ENCODE measurements around the gene DACT3.

The DACT3 gene

GRCh38 chr19:46665072-46665471 is 4.1 kb upstream of the DACT3 start:
- DNase-seq (ENCODE audit: low read depth in 2 of 2): no peak

DNA sequence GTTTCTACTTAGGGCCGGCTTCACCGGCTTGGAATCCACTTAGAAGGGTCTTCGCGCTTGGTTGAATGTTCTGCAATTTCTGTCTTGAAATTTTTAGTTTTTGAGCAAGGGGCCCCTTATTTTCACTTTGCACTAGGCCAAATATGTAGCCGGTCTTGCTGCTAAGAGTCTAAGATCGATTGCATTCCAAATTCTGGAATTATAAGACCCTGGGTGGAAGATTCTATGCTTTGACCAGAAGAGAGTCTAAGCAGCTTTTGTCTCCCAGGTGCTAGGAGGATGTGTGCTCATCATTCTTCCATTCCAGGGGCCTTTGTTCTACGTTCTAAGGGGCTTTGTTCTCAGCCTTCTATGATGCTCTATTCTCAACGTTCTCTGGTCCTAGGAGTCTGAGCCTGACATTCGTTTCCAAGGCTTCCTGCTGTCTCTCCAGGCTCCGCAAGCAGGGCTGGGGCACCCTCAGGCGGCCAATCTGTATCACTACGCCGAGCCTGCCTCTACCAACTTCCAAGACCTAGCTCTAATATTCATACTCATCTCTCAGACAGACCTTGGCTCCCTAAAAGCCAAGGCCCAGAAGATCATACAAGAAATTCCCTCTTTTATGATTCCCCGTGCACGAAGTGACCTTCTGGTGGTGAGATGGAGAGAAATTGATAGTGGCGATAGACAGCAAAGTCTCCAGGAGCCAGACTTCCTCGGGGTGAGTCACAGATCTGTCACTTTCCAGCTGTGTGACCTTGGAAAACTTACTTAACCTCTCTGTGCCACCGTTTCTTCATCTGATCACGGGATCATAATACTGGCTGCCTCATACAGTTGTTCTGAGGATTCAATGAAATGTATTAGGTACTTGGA is 982 bp upstream of the DACT3 start:
- DNase-seq (ENCODE audit: low read depth in 2 of 2): peak; percentile 59 to 64

DNA sequence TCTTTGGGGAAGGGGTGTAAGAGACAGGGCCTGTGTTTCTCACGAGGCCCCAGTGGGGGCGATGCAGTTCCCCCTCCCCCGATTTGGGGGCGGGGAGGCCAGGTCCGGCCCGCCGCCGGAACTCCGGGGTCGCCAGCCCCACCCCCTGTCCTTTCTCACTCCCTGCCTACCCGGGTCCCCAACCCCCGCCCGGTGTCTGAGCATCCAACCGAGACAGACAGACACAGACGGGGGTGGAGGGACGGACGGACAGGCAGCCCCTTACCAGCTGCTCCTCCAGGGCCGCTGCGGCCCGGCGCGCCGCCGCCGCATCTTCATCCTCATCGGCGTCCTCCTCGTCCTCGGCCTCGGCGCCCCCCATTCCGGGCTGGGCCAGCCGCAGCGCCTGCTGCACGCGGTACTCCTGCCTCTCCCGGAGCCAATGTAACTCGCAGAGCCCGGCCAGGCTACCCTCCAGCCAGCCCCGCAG is 397 bp downstream of the DACT3 start:
- DNase-seq (ENCODE audit: low read depth in 2 of 2): no peak

GRCh38 chr19:46660008-46660517 is 919 bp downstream of the DACT3 start:
- no peak for DNase-seq (ENCODE audit: low read depth in 2 of 2)

GRCh38 chr19:46659151-46660007 is 1.6 kb downstream of the DACT3 start:
- no peak for DNase-seq (ENCODE audit: low read depth in 2 of 2)

- no peak for DNase-seq (ENCODE audit: low read depth in 2 of 2)
These were observed 4.4 kb downstream of the DACT3 start for GRCh38 chr19:46656541-46656940.

GRCh38 chr19:46654621-46655152 is 6.3 kb downstream of the DACT3 start:
- no peak for DNase-seq (ENCODE audit: low read depth in 2 of 2)

GRCh38 chr19:46650445-46650844 is 10.5 kb downstream of the DACT3 start:
- no peak for DNase-seq (ENCODE audit: low read depth in 2 of 2)

DNA sequence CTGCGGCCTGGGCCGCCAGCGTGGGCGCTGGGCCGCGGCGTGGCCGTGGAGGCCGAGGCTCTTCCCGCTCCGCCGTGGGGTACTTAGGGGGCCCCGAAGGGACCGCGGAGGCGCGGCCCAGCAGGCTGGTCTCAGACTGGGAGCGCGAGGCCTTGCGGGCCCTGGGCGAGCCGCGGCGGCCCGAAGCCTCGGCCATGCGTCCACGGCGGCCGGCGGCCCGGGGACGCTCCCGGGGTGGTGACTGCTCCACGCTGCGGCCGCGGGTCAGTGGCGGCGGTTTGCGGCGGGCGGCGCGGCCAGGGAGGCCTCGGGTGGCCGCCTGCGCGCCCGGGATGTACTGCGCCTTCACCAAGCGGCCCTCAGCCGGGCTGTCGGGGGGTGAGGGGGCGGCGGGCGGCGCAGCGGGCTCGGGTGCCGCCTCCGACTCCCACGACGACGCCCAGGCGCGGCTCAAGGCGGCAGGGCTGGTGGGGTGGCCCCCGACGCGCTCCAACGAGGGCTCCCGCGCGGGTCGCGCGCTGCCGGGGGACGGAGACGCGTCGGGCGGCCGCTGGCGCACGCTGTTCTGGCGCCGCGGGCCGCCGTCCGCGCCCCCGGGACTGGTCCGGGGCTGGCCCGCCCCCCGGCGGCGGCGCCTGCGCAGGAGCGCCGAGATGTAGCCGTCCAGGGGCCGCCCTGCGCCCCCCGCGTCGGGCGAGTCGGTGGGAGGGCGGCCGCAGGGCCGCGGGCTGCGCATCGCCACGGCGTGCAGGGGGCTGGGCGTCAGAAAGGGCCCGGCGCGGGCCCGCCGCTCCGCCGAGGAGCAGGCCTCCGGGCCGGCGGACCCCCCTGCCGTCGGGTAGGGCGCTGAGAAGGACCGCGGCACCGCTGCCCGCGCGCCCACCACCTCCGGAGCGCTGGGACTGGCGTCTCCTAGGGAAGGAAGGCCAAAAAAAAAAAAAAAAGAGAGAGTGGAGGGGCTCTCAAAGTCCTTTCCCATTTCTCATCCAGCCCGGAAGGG is 11.7 kb downstream of the DACT3 start:
- DNase-seq (ENCODE audit: low read depth in 2 of 2): no peak

DNA sequence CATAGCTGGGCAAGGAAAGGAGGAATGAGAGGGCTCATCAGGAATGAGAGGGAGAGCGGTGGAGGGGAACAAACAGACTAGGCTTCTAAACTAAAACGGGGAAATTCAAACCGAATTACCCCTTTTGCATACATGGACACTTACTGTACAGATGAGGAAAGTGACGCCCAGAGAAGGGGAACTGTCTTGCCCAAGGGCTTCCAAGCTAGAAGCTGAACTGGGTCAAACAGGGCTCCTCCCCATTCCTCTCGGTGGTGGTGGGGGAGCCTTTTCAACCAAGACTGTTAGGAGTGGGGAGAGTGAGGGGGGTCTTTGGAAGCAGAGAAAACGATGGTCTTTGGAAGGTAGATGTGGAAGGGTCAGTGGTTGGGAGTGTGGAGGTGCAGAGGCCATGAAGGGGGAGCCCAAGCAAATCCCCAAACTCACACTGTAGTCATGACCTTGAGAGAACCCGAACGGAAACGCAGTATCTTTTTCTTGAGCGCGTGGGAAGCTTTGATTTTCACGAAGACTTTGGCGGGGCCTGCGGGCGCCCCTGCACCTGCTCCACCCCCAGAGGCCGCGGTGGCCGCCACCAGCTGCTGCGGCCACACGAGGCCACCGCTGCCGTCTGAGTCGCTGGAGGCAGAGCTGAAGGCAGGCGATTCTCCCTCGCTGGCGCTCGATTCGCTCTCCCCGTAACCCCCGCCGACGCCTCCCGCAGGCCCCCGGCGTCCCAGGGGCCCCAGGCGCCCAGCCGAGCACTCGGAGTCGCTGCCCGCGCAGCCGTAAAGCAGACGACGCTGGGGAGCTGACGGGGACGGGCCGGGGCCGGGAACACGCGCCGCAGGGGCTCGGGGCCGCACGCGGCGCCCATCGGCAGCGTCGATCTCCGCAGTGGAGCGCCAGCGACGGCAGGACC is 12.7 kb downstream of the DACT3 start:
- DNase-seq (ENCODE audit: low read depth in 2 of 2): no peak

GRCh38 chr19:46646402-46646801 is 14.6 kb downstream of the DACT3 start:
- no peak for DNase-seq (ENCODE audit: low read depth in 2 of 2)

DNA sequence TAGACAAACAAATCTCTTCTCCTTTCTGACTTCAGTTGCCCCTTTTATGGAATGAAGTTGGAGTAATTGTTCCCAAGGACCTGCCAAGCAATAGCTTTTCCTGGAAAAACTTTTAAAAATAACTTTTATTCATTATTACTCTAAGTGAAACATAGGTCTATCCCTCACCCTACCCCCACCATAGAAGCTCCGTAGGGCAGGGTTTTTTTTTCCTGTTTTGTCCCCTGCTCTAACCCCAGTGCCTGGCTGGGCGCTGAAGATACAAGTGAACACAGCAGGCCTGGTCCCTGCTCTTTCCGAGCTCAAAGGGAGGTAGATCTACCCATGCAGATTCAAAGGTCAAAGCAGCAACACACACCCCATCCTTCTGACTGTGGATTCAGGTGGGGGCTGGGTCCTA is 16.3 kb downstream of the DACT3 start:
- DNase-seq (ENCODE audit: low read depth in 2 of 2): no peak

GRCh38 chr19:46640656-46641055 is 20.3 kb downstream of the DACT3 start:
- DNase-seq (ENCODE audit: low read depth in 2 of 2): no peak

GRCh38 chr19:46639358-46640182 is 21.4 kb downstream of the DACT3 start:
- no peak for DNase-seq (ENCODE audit: low read depth in 2 of 2)

GRCh38 chr19:46637224-46637623 is 23.8 kb downstream of the DACT3 start:
- no peak for DNase-seq (ENCODE audit: low read depth in 2 of 2)

GRCh38 chr19:46635920-46636761 is 24.8 kb downstream of the DACT3 start, which contains the start of gene GNG8:
GNG8 (minus strand) TSS chr19:46636202; CDS start chr19:46634682, 1,520 bp downstream.
- DNase-seq (ENCODE audit: low read depth in 2 of 2): no peak

GRCh38 chr19:46634656-46635218 is 26.2 kb downstream of the DACT3 start:
- no peak for DNase-seq (ENCODE audit: low read depth in 2 of 2)
